HepG2 (cell line): ENCODE measurements around the gene FMNL1. TPM values are rescaled to one million over a fixed set of nuclear protein-coding genes. Genes with fewer than 3 reads are reported as not detected.

Experiments used
- HNRNPL ChIP-seq: fragments of 200-400 bp; formaldehyde crosslinking; IDR thresholded peaks from 2 replicates; pipeline ENCODE4 v1.6.1; 2017; ENCODE audit warnings: mild to moderate bottlenecking, low read depth, low read length
- KMT2A ChIP-seq: sonication (generic); formaldehyde crosslinking; IDR thresholded peaks from 2 replicates; pipeline ENCODE4 v1.4.0; 2020; ENCODE audit warnings: missing genetic modification reagents
- MXI1 ChIP-seq: IDR thresholded peaks from 3 replicates; pipeline ENCODE4 v1.6.1; 2012; ENCODE audit warnings: low read depth, low read length, inconsistent platforms, borderline replicate concordance
- NR2F2 ChIP-seq: IDR thresholded peaks from 2 replicates; pipeline ENCODE4 v1.6.1; 2012; ENCODE audit warnings: low read depth, inconsistent platforms, borderline replicate concordance
- RBAK ChIP-seq: sonication (generic); formaldehyde crosslinking; IDR thresholded peaks from 2 replicates; pipeline ENCODE4 v1.5.1; 2020; ENCODE audit warnings: mild to moderate bottlenecking, missing genetic modification reagents
- SP1 ChIP-seq, 2 experiments: fragments of 450-650 bp in 1 of 2; sonication (generic) in 1 of 2; formaldehyde crosslinking in 1 of 2; IDR thresholded peaks; 2 replicates each; pipeline versions ENCODE4 v1.4.0 to v1.6.1; 2016 to 2020; ENCODE audit warnings: missing genetic modification reagents in 1 of 2
- SP2 ChIP-seq: sonication (generic); formaldehyde crosslinking; IDR thresholded peaks from 2 replicates; pipeline ENCODE4 v1.5.1; 2020; ENCODE audit warnings: mild to moderate bottlenecking, missing genetic modification reagents
- STAG1 ChIP-seq: sonication (generic); formaldehyde crosslinking; IDR thresholded peaks from 2 replicates; pipeline ENCODE4 v1.4.0; 2020; ENCODE audit warnings: missing genetic modification reagents
- TOPORS ChIP-seq: sonication (generic); formaldehyde crosslinking; IDR thresholded peaks from 2 replicates; pipeline ENCODE4 v1.8.0; 2023; ENCODE audit warnings: mild to moderate bottlenecking, missing genetic modification reagents
- WIZ ChIP-seq: sonication (generic); formaldehyde crosslinking; IDR thresholded peaks from 2 replicates; pipeline ENCODE4 v1.5.1; 2020; ENCODE audit warnings: mild to moderate bottlenecking, missing genetic modification reagents
- YEATS2 ChIP-seq: sonication (generic); formaldehyde crosslinking; IDR thresholded peaks from 2 replicates; pipeline ENCODE4 v1.4.0; 2020; ENCODE audit warnings: missing genetic modification reagents, borderline replicate concordance
- ZFP1 ChIP-seq: IDR thresholded peaks from 2 replicates; pipeline ENCODE4 v1.6.1; 2016
- ZFP82 ChIP-seq: sonication (generic); formaldehyde crosslinking; IDR thresholded peaks from 2 replicates; pipeline ENCODE4 v1.5.1; 2020; ENCODE audit warnings: mild to moderate bottlenecking, missing genetic modification reagents, borderline replicate concordance
- ZNF343 ChIP-seq: sonication (generic); formaldehyde crosslinking; IDR thresholded peaks from 2 replicates; pipeline ENCODE4 v1.4.0; 2020; ENCODE audit warnings: mild to moderate bottlenecking, missing genetic modification reagents
- ZNF460 ChIP-seq: sonication (generic); formaldehyde crosslinking; IDR thresholded peaks from 2 replicates; pipeline ENCODE4 v1.5.1; 2020; ENCODE audit warnings: missing genetic modification reagents, mild to moderate bottlenecking, borderline replicate concordance
- ZNF546 ChIP-seq: sonication (generic); formaldehyde crosslinking; conservative IDR thresholded peaks from 2 replicates; pipeline ENCODE4 v1.8.1; 2023; ENCODE audit warnings: mild to moderate bottlenecking, missing genetic modification reagents
- ZNF678 ChIP-seq: sonication (generic); formaldehyde crosslinking; IDR thresholded peaks from 2 replicates; pipeline ENCODE4 v1.4.0; 2020; ENCODE audit warnings: mild to moderate bottlenecking, missing genetic modification reagents
- polyA plus RNA-seq, 8 experiments: library from polyadenylated mRNA; depleted of rRNA in 3 of 8; stranded (reverse) in 7 of 8; unstranded in 1 of 8; fragments of >200 nt; fragmentation: Illumina TruSeq in 4 of 8; extraction: Trizol in 4 of 8; gene quantifications; 2 replicates each; pipeline versions ENCODE4 v1.2.1 to v1.2.3, GENCODE V29; 2011 to 2016; ENCODE audit warnings: low read depth in 4 of 8, missing spikeins in 1 of 8, mixed read lengths in 1 of 8; ENCODE audit not compliant: insufficient read depth in 1 of 8
- total RNA-seq, 5 experiments: library from RNA; depleted of rRNA; stranded (reverse); fragments of >200 nt; fragmentation: Illumina TruSeq; extraction: Trizol; gene quantifications; 2 replicates each; pipeline ENCODE4 v1.2.3, GENCODE V29; 2016; ENCODE audit warnings: low read depth in 1 of 5
- TF ChIP-seq, protein P1 (sequence below): sonication (generic); formaldehyde crosslinking; IDR thresholded peaks from 2 replicates; pipeline ENCODE4 v1.4.0; 2020; ENCODE audit warnings: mild to moderate bottlenecking, missing genetic modification reagents, borderline replicate concordance
- TF ChIP-seq, protein P2 (sequence below): sonication (generic); formaldehyde crosslinking; IDR thresholded peaks from 2 replicates; pipeline ENCODE4 v1.4.0; 2020; ENCODE audit warnings: missing genetic modification reagents, mild to moderate bottlenecking, borderline replicate concordance
- TF ChIP-seq, protein P3 (sequence below): sonication (generic); formaldehyde crosslinking; IDR thresholded peaks from 2 replicates; pipeline ENCODE4 v1.4.0; 2020; ENCODE audit warnings: missing genetic modification reagents, borderline replicate concordance

The FMNL1 gene
- total and polyA plus RNA-seq, 2 of the 13 experiments (the other 11 are each of a cell fraction or from before 2014, with no cell fraction given) = 0.53 to 0.70 TPM

DNA sequence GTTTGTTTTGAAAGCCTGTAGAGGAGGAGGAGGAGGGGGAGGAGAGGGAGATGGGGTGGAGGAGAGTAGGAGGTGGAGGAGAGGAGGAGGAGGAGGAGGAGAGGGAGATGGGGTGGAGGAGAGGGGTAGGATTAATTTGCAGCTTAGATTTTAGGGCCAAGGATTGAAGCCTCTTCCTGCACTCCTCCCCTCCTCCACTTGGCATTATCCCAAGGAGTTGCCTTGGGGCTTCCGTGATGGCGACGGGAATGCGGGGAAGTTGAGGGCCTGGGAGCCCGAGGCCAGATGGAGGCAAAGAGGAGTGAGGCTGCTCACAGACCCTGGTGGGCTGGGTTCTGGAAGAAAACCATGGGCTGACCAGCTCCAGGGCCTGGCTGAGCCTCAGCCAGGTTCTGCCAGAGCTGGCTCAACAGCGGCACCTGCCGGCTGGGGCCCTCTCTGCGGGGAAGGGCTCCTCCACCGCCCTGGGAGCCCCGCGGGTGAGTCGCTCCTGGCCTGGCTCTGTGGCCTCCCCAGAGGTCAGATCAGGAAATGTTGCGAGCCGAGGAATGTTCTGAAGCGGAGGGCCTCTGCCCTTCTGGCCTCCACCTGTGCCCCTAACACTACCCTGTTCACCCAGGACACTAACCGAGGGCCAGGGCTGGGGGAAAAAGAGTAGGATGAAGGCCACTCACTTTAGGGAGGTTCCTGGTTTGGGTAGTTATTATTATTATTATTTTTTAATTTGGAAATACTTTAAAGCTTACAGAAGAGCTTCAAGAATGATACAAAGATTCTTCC lies 23.9 kb upstream of the FMNL1 start (continued):
- TF ChIP-seq NR2F2 = peak; percentile 65
- peak; percentile 99 for TF ChIP-seq STAG1 (CRISPR knock-in tag)
- no peak for TF ChIP-seq SP1 (IDR thresholded peaks at IDR 0.05)
- TF ChIP-seq SP1 (CRISPR knock-in tag; IDR thresholded peaks at IDR 0.05) = peak; percentile 66
- TF ChIP-seq MXI1 = peak; percentile 72; the same call in 1 of the 3 replicates
- 0 out of 2 replicates have a peak, but pooled peaks have one; percentile 65 for TF ChIP-seq RBAK (CRISPR knock-in tag)
- TF ChIP-seq SP2 (CRISPR knock-in tag) = no peak
- TF ChIP-seq WIZ (CRISPR knock-in tag) = no peak; the same call in 1 of the 2 replicates
- TF ChIP-seq ZFP1 = peak; percentile 57; the same call in 1 of the 2 replicates
- TF ChIP-seq ZFP82 (CRISPR knock-in tag) = no peak
- peak; percentile 77; the same call in 1 of the 2 replicates for TF ChIP-seq YEATS2 (CRISPR knock-in tag)
- TF ChIP-seq KMT2A (CRISPR knock-in tag) = peak; percentile 70; the same call in 1 of the 2 replicates
- TF ChIP-seq ZNF343 (CRISPR knock-in tag) = peak; percentile 96; the same call in 1 of the 2 replicates
- 0 out of 2 replicates have a peak, but pooled peaks have one; percentile 70 for TF ChIP-seq ZNF546 (CRISPR knock-in tag)
- TF ChIP-seq, protein P1, sequence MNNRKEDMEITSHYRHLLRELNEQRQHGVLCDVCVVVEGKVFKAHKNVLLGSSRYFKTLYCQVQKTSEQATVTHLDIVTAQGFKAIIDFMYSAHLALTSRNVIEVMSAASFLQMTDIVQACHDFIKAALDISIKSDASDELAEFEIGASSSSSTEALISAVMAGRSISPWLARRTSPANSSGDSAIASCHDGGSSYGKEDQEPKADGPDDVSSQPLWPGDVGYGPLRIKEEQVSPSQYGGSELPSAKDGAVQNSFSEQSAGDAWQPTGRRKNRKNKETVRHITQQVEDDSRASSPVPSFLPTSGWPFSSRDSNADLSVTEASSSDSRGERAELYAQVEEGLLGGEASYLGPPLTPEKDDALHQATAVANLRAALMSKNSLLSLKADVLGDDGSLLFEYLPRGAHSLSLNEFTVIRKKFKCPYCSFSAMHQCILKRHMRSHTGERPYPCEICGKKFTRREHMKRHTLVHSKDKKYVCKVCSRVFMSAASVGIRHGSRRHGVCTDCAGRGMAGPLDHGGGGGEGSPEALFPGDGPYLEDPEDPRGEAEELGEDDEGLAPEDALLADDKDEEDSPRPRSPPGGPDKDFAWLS = no peak; the same call in 1 of the 2 replicates
- no peak for TF ChIP-seq ZNF678 (CRISPR knock-in tag)
- TF ChIP-seq, protein P2, sequence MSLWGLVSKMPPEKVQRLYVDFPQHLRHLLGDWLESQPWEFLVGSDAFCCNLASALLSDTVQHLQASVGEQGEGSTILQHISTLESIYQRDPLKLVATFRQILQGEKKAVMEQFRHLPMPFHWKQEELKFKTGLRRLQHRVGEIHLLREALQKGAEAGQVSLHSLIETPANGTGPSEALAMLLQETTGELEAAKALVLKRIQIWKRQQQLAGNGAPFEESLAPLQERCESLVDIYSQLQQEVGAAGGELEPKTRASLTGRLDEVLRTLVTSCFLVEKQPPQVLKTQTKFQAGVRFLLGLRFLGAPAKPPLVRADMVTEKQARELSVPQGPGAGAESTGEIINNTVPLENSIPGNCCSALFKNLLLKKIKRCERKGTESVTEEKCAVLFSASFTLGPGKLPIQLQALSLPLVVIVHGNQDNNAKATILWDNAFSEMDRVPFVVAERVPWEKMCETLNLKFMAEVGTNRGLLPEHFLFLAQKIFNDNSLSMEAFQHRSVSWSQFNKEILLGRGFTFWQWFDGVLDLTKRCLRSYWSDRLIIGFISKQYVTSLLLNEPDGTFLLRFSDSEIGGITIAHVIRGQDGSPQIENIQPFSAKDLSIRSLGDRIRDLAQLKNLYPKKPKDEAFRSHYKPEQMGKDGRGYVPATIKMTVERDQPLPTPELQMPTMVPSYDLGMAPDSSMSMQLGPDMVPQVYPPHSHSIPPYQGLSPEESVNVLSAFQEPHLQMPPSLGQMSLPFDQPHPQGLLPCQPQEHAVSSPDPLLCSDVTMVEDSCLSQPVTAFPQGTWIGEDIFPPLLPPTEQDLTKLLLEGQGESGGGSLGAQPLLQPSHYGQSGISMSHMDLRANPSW (CRISPR knock-in tag) = peak; percentile 82; the same call in 1 of the 2 replicates
- TF ChIP-seq, protein P3, sequence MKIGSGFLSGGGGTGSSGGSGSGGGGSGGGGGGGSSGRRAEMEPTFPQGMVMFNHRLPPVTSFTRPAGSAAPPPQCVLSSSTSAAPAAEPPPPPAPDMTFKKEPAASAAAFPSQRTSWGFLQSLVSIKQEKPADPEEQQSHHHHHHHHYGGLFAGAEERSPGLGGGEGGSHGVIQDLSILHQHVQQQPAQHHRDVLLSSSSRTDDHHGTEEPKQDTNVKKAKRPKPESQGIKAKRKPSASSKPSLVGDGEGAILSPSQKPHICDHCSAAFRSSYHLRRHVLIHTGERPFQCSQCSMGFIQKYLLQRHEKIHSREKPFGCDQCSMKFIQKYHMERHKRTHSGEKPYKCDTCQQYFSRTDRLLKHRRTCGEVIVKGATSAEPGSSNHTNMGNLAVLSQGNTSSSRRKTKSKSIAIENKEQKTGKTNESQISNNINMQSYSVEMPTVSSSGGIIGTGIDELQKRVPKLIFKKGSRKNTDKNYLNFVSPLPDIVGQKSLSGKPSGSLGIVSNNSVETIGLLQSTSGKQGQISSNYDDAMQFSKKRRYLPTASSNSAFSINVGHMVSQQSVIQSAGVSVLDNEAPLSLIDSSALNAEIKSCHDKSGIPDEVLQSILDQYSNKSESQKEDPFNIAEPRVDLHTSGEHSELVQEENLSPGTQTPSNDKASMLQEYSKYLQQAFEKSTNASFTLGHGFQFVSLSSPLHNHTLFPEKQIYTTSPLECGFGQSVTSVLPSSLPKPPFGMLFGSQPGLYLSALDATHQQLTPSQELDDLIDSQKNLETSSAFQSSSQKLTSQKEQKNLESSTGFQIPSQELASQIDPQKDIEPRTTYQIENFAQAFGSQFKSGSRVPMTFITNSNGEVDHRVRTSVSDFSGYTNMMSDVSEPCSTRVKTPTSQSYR (CRISPR knock-in tag) = peak; percentile 52; the same call in 1 of the 2 replicates
- TF ChIP-seq ZNF460 (CRISPR knock-in tag) = peak; percentile 46; the same call in 1 of the 2 replicates
- peak; percentile 85 for TF ChIP-seq HNRNPL
- TF ChIP-seq TOPORS = 0 out of 2 replicates have a peak, but pooled peaks have one; percentile 48
